IPS-15b (cell line): ENCODE measurements around the gene OR10R2.

Experiments
- H3K27me3 ChIP-seq: one replicate; pipeline ENCODE4 v1.6.1; 2013; ENCODE audit warnings: low read length; ENCODE audit not compliant: control insufficient read depth, insufficient read depth
- H3K36me3 ChIP-seq: one replicate; pipeline ENCODE4 v1.6.1; 2013; ENCODE audit warnings: low read length; ENCODE audit not compliant: control insufficient read depth, insufficient read depth
- H3K4me1 ChIP-seq: one replicate; pipeline ENCODE4 v1.6.1; 2013; ENCODE audit warnings: mild to moderate bottlenecking, low read length; ENCODE audit not compliant: control insufficient read depth, insufficient read depth
- H3K4me3 ChIP-seq: one replicate; pipeline ENCODE4 v1.5.1; 2013; ENCODE audit warnings: low read depth, low read length
- H3K9ac ChIP-seq: one replicate; pipeline ENCODE4 v1.6.1; 2013; ENCODE audit warnings: low read depth, mild to moderate bottlenecking, low read length
- H3K9me3 ChIP-seq: one replicate; pipeline ENCODE4 v1.6.1; 2013; ENCODE audit warnings: mild to moderate bottlenecking, low read length; ENCODE audit not compliant: control insufficient read depth, insufficient read depth

Gene OR10R2

GRCh38 chr1:158493054-158493453 lies 21.0 kb downstream of the OR10R2 start:
- no peaks in the 10 kb centered on the region for H3K36me3 ChIP-seq
- H3K9ac ChIP-seq = no peak overlapping the region
- no peaks in the 10 kb centered on the region for H3K4me1 ChIP-seq
- no peaks in the 10 kb centered on the region for H3K9me3 ChIP-seq
- no peak overlapping the region for H3K4me3 ChIP-seq
- no peaks in the 10 kb centered on the region for H3K27me3 ChIP-seq

GRCh38 chr1:158494796-158495195 lies 22.8 kb downstream of the OR10R2 start:
- Histone ChIP-seq H3K9ac (no peak overlapping the region), H3K4me1 (no peaks in the 10 kb centered on the region), H3K36me3 (no peaks in the 10 kb centered on the region), H3K27me3 (no peaks in the 10 kb centered on the region), H3K4me3 (no peak overlapping the region), H3K9me3 (no peaks in the 10 kb centered on the region)

GRCh38 chr1:158496374-158496773 lies 24.4 kb downstream of the OR10R2 start:
- Histone ChIP-seq H3K4me3 (no peak overlapping the region), H3K9me3 (no peaks in the 10 kb centered on the region), H3K4me1 (no peaks in the 10 kb centered on the region), H3K9ac (no peak overlapping the region), H3K27me3 (no peaks in the 10 kb centered on the region), H3K36me3 (no peaks in the 10 kb centered on the region)

- H3K4me3 ChIP-seq = no peak overlapping the region
- no peak overlapping the region for H3K9ac ChIP-seq
- H3K27me3 ChIP-seq = no peaks in the 10 kb centered on the region
- no peaks in the 10 kb centered on the region for H3K9me3 ChIP-seq
- no peaks in the 10 kb centered on the region for H3K36me3 ChIP-seq
- no peaks in the 10 kb centered on the region for H3K4me1 ChIP-seq
These were observed 34.5 kb downstream of the OR10R2 start for GRCh38 chr1:158506369-158506987.

GRCh38 chr1:158507511-158507910 lies 35.5 kb downstream of the OR10R2 start:
- H3K27me3 ChIP-seq = no peaks in the 10 kb centered on the region
- H3K9me3 ChIP-seq = no peaks in the 10 kb centered on the region
- H3K4me3 ChIP-seq = no peak overlapping the region
- H3K36me3 ChIP-seq = no peaks in the 10 kb centered on the region
- H3K4me1 ChIP-seq = no peaks in the 10 kb centered on the region
- no peak overlapping the region for H3K9ac ChIP-seq

- H3K4me1 ChIP-seq = no peaks in the 10 kb centered on the region
- H3K4me3 ChIP-seq = no peak overlapping the region
- no peak overlapping the region for H3K9ac ChIP-seq
- H3K27me3 ChIP-seq = no peaks in the 10 kb centered on the region
- no peaks in the 10 kb centered on the region for H3K9me3 ChIP-seq
- no peaks in the 10 kb centered on the region for H3K36me3 ChIP-seq
These were observed 37.6 kb downstream of the OR10R2 start for GRCh38 chr1:158509471-158510156.

- H3K9me3 ChIP-seq = no peaks in the 10 kb centered on the region
- no peaks in the 10 kb centered on the region for H3K27me3 ChIP-seq
- H3K4me1 ChIP-seq = no peaks in the 10 kb centered on the region
- H3K4me3 ChIP-seq = no peak overlapping the region
- no peak overlapping the region for H3K9ac ChIP-seq
- H3K36me3 ChIP-seq = no peaks in the 10 kb centered on the region
These were observed 44.9 kb downstream of the OR10R2 start for GRCh38 chr1:158516966-158517365.

GRCh38 chr1:158520021-158520420 lies 48.0 kb downstream of the OR10R2 start:
- H3K4me1 ChIP-seq = no peaks in the 10 kb centered on the region
- no peaks in the 10 kb centered on the region for H3K27me3 ChIP-seq
- H3K36me3 ChIP-seq = no peaks in the 10 kb centered on the region
- no peak overlapping the region for H3K4me3 ChIP-seq
- H3K9me3 ChIP-seq = no peaks in the 10 kb centered on the region
- no peak overlapping the region for H3K9ac ChIP-seq

GRCh38 chr1:158520955-158521665 lies 49.1 kb downstream of the OR10R2 start:
- Histone ChIP-seq H3K4me3 (no peak overlapping the region), H3K27me3 (no peaks in the 10 kb centered on the region), H3K9ac (no peak overlapping the region), H3K9me3 (no peaks in the 10 kb centered on the region), H3K4me1 (no peaks in the 10 kb centered on the region), H3K36me3 (no peaks in the 10 kb centered on the region)

GRCh38 chr1:158521666-158522058 lies 49.6 kb downstream of the OR10R2 start:
- Histone ChIP-seq H3K4me3 (no peak overlapping the region), H3K36me3 (no peaks in the 10 kb centered on the region), H3K9me3 (no peaks in the 10 kb centered on the region), H3K9ac (no peak overlapping the region), H3K4me1 (no peaks in the 10 kb centered on the region), H3K27me3 (no peaks in the 10 kb centered on the region)

- H3K9me3 ChIP-seq = no peaks in the 10 kb centered on the region
- peaks cover 3% of the 10 kb centered on the region for H3K4me1 ChIP-seq
- no peaks in the 10 kb centered on the region for H3K27me3 ChIP-seq
- H3K4me3 ChIP-seq = no peak overlapping the region
- H3K9ac ChIP-seq = no peak overlapping the region
- no peaks in the 10 kb centered on the region for H3K36me3 ChIP-seq
These were observed 55.3 kb downstream of the OR10R2 start for GRCh38 chr1:158527190-158527815.
